ENCODE results near the gene PSMD5.

Gene PSMD5

GRCh38 chr9:120775859-120776258 is 66.9 kb downstream of the PSMD5 start:
- TF ChIP-seq CTCF (IDR thresholded peaks at IDR 0.05), result no peak

- TF ChIP-seq CTCF (IDR thresholded peaks at IDR 0.05), result no peak
Measured at GRCh38 chr9:120774719-120775118, 68.0 kb downstream of the PSMD5 start.

- no peak for TF ChIP-seq CTCF (IDR thresholded peaks at IDR 0.05)
Measured at GRCh38 chr9:120773256-120773655, 69.5 kb downstream of the PSMD5 start.

GRCh38 chr9:120770931-120771330 is 71.8 kb downstream of the PSMD5 start:
- TF ChIP-seq CTCF (IDR thresholded peaks at IDR 0.05), result no peak

- no peak for TF ChIP-seq CTCF (IDR thresholded peaks at IDR 0.05)
Measured at GRCh38 chr9:120768886-120769285, 73.8 kb downstream of the PSMD5 start.

GRCh38 chr9:120768247-120768646 is 74.5 kb downstream of the PSMD5 start:
- no peak for TF ChIP-seq CTCF (IDR thresholded peaks at IDR 0.05)

- TF ChIP-seq CTCF (IDR thresholded peaks at IDR 0.05), result no peak
Measured at GRCh38 chr9:120767451-120767850, 75.3 kb downstream of the PSMD5 start.

Data from LNCAP (cell line).